ENCODE results near the gene TRAF5. TPM values are rescaled to one million over a fixed set of nuclear protein-coding genes. Genes with fewer than 3 reads are reported as not detected.

Gene TRAF5
- total RNA-seq, 1 experiment from 2014 or later: 3.2 TPM

- in situ Hi-C loops (cut with HindIII; ENCODE audit: low pct_unique_long_range_greater_than_20kb, low sequenced_read_pairs): no loop called here
- no peak for DNase-seq (ENCODE audit: low read depth)
These were observed 1.4 kb upstream of the TRAF5 start for GRCh38 chr1:211324992-211325775.

- no peak for DNase-seq (ENCODE audit: low read depth)
- in situ Hi-C loops (cut with HindIII; ENCODE audit: low pct_unique_long_range_greater_than_20kb, low sequenced_read_pairs): no loop called here
These were observed 499 bp upstream of the TRAF5 start for GRCh38 chr1:211326140-211326527.

GRCh38 chr1:211327346-211327921 lies 801 bp downstream of the TRAF5 start:
- in situ Hi-C loops (cut with HindIII; ENCODE audit: low pct_unique_long_range_greater_than_20kb, low sequenced_read_pairs): no loop called here
- DNase-seq (ENCODE audit: low read depth): no peak

- in situ Hi-C loops (cut with HindIII; ENCODE audit: low pct_unique_long_range_greater_than_20kb, low sequenced_read_pairs): no loop called here
- DNase-seq (ENCODE audit: low read depth): no peak
These were observed 1.6 kb downstream of the TRAF5 start for GRCh38 chr1:211328084-211328694.

DNA sequence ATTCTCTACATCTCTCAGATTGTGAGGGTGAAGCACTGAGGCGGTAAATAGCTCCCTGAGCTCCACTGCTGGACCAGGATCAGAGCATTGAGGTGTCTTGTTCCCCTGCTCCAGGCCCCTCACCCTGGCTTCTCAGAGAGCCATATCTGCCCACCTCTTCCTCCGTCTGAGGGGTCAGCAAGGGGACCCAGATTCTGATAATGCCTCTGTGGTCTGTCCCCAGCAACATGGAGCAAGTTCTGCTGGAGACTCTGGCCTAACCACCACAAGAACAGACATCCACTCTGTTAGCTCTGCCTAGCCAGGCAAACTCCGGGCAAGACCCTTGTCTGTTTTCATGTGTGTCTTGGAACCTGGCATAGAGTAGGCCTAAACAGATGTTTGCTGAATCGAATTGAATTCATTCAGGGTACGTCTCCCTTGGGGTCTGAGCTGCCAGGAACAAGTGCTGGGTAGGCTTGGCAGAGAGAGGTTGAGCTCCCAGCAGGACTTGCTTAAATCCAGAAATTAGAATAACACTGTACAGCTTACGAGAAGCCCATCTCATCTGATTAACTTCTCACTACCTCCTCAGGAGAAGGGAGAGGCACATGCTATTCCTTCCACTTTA lies 2.3 kb downstream of the TRAF5 start:
- in situ Hi-C loops (cut with HindIII; ENCODE audit: low pct_unique_long_range_greater_than_20kb, low sequenced_read_pairs): no loop called here

GRCh38 chr1:211329764-211330201 lies 3.1 kb downstream of the TRAF5 start:
- in situ Hi-C loops (cut with HindIII; ENCODE audit: low pct_unique_long_range_greater_than_20kb, low sequenced_read_pairs): no loop called here
- no peak for DNase-seq (ENCODE audit: low read depth)

More for the DNA sequence above, 2.3 kb downstream of the TRAF5 start:
- DNase-seq (ENCODE audit: low read depth): no peak

- DNase-seq (ENCODE audit: low read depth): no peak
- in situ Hi-C loops (cut with HindIII; ENCODE audit: low pct_unique_long_range_greater_than_20kb, low sequenced_read_pairs): no loop called here
These were observed 3.8 kb downstream of the TRAF5 start for GRCh38 chr1:211330282-211330936.

- in situ Hi-C loops (cut with HindIII; ENCODE audit: low pct_unique_long_range_greater_than_20kb, low sequenced_read_pairs): no loop called here
- DNase-seq (ENCODE audit: low read depth): no peak
These were observed 4.5 kb downstream of the TRAF5 start for GRCh38 chr1:211331011-211331709.

DNA sequence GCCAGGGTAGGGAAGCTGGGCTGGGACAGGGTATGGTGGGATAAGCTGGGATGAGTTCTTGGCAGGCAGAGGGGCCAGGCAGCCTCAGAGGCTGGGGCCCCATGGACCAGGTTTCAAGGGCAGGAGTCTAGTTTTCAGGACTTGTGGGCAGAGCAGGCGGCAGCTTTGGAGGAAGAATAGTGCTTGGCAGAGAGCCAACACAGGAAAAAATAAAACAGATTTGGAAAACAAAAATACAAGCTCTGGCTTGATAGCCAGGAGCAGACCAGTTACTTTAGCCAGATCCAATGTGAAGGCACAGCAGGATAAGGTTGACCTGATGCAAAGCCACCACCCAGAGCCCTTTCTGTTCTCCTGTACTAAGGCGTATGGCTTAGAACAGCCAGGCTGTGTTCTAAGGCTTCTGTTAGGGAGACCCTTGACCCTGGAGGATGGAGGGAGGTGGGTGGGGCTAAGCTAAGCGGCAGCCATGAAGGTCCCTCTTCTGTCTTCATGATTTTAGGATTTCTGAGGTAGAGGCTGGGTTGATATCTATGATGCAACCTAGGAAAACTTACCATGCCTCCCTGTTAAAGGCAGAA lies 5.5 kb downstream of the TRAF5 start:
- in situ Hi-C loops (cut with HindIII; ENCODE audit: low pct_unique_long_range_greater_than_20kb, low sequenced_read_pairs): no loop called here
- no peak for DNase-seq (ENCODE audit: low read depth)

DNA sequence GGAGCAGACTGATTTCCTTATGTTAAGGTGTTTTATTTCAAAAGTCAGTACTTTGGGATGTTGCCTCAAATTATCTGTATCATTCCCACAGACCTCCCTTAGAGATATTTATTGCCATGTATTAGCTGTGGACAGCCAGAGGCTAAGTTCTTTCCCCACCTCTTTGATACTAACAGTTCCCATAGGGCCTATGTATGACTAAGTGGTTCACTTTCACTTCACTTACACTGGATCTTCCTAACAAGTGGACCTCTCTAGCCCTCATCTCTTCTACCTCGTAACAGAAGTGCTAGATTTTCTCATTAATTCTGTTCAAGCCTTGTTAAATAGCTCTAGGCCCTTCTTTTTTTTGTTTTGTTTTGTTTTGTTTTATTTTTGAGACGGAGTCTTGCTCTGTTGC lies 6.2 kb downstream of the TRAF5 start:
- no peak for DNase-seq (ENCODE audit: low read depth)
- in situ Hi-C loops (cut with HindIII; ENCODE audit: low pct_unique_long_range_greater_than_20kb, low sequenced_read_pairs): no loop called here

GRCh38 chr1:211333906-211334305 lies 7.3 kb downstream of the TRAF5 start:
- DNase-seq (ENCODE audit: low read depth): no peak
- in situ Hi-C loops (cut with HindIII; ENCODE audit: low pct_unique_long_range_greater_than_20kb, low sequenced_read_pairs): no loop called here

- in situ Hi-C loops (cut with HindIII; ENCODE audit: low pct_unique_long_range_greater_than_20kb, low sequenced_read_pairs): no loop called here
- DNase-seq (ENCODE audit: low read depth): no peak
These were observed 8.4 kb downstream of the TRAF5 start for GRCh38 chr1:211334986-211335385.

DNA sequence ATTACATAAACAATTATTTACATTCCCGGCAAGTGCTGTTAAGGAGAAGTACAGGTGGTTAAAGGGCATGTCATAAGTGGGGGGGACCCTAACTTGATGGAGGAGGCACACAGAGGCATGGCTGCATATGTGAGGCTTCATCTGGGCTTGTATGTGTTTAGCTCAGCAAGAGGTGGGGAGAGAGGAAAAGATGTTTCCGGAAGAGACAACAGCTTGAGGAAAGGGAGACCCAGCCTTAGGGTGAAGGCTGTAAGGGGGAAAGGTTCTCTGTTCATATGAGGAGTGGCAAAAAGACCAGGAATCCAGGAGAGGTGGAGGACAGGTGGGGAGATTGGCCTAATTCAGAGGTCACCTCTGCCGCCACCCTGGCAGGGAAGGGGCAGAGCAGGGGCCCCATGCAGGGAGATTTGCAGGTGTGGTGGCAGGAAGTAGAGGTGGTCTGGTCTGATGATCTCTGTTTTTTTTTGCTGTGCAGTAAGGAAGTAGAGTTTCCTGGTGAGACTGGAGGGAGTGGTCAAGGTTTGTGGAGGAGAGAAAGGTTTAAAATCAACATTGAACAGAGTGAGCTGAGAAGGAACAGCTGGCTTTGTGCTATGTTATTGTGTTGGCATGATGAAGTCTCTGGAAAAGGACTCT lies 9.0 kb downstream of the TRAF5 start:
- DNase-seq (ENCODE audit: low read depth): no peak
- in situ Hi-C loops (cut with HindIII; ENCODE audit: low pct_unique_long_range_greater_than_20kb, low sequenced_read_pairs): no loop called here

DNA sequence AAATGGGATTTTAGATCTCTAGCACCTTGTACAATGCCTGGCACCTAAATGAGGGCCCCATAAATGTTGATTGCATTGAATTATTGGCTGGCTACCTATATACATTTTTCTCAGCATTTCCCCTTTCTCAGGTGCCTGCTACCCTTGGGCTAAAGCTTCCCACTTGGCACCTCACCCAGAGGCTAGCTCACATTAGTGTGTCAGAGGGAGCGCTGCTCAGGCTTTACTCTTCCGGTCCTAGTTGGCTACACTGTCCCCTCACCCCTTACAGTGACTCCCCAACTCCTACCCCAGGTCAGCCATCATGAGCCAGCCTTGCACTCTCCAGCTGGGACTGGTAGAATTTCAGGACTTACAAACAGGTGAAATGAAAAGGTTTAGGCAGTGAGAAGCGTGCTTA lies 9.5 kb downstream of the TRAF5 start:
- in situ Hi-C loops (cut with HindIII; ENCODE audit: low pct_unique_long_range_greater_than_20kb, low sequenced_read_pairs): no loop called here
- no peak for DNase-seq (ENCODE audit: low read depth)

- in situ Hi-C loops (cut with HindIII; ENCODE audit: low pct_unique_long_range_greater_than_20kb, low sequenced_read_pairs): no loop called here
- no peak for DNase-seq (ENCODE audit: low read depth)
These were observed 10.1 kb downstream of the TRAF5 start for GRCh38 chr1:211336775-211337174.

DNA sequence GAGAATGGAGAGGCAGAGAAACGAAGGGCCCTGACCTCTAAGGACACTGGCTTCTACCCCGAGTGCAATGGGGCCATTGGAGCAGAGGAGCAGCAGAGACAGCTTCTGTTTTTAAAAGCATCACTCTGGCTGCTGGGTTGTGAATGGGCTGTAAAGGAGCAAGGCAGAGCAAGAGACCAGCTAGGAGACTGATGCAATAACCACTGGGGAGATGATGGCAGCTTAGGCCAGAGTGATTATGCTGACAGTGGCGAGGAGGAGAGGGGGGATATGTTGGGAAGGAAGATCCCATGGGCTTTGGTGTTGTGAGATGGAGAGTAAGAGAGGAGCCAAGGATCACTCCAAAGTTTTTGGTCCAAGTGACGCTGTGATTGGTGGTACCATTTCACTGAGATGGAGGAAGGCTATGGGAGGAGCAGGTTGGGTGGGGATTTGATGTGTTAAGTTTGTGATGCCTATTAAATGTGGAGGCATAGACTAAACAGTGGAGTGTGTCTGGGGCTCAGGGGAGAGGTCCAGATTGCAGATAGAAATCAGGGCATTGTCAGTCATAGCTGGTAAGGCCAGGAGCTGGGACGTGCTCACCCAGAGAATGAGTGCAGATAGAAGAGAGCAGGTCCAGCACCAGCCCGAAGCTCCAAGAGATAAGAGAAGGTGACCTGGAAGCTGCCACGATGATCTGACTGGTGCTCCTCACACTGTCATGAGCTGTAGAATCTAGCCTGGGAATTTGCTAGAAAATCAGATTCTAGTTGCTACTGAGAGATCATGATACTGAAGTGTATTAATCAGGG lies 11.0 kb downstream of the TRAF5 start:
- no peak for DNase-seq (ENCODE audit: low read depth)
- in situ Hi-C loops (cut with HindIII; ENCODE audit: low pct_unique_long_range_greater_than_20kb, low sequenced_read_pairs): no loop called here

- in situ Hi-C loops (cut with HindIII; ENCODE audit: low pct_unique_long_range_greater_than_20kb, low sequenced_read_pairs): no loop called here
- DNase-seq (ENCODE audit: low read depth): no peak
These were observed 11.6 kb downstream of the TRAF5 start for GRCh38 chr1:211338224-211338620.
